DND-41 (cell line): ENCODE results near the gene ITM2C.

Source experiments
- EZH2 ChIP-seq: IDR thresholded peaks from 3 replicates; pipeline ENCODE4 v1.6.1; 2012; ENCODE audit warnings: borderline replicate concordance, low read depth, mild to moderate bottlenecking, moderate library complexity, low read length, inconsistent platforms; ENCODE audit not compliant: severe bottlenecking
- TF ChIP-seq, protein P1 (sequence below): IDR thresholded peaks from 2 replicates; pipeline ENCODE4 v1.5.1; 2012; ENCODE audit warnings: borderline replicate concordance, low read length, moderate library complexity, mild to moderate bottlenecking; ENCODE audit not compliant: poor library complexity, severe bottlenecking; ENCODE audit errors: extremely low read depth

- no peak for TF ChIP-seq EZH2
- TF ChIP-seq, protein P1, sequence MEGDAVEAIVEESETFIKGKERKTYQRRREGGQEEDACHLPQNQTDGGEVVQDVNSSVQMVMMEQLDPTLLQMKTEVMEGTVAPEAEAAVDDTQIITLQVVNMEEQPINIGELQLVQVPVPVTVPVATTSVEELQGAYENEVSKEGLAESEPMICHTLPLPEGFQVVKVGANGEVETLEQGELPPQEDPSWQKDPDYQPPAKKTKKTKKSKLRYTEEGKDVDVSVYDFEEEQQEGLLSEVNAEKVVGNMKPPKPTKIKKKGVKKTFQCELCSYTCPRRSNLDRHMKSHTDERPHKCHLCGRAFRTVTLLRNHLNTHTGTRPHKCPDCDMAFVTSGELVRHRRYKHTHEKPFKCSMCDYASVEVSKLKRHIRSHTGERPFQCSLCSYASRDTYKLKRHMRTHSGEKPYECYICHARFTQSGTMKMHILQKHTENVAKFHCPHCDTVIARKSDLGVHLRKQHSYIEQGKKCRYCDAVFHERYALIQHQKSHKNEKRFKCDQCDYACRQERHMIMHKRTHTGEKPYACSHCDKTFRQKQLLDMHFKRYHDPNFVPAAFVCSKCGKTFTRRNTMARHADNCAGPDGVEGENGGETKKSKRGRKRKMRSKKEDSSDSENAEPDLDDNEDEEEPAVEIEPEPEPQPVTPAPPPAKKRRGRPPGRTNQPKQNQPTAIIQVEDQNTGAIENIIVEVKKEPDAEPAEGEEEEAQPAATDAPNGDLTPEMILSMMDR, result peak; percentile 3
Measured at GRCh38 chr2:230866756-230867523, 2.2 kb downstream of the ITM2C start.
